ENCODE measurements around the gene AP1AR.

Gene AP1AR

GRCh38 chr4:112222219-112222955 is 9.2 kb upstream of the AP1AR start:
- no peak for DNase-seq

- DNase-seq: no peak
Observed at GRCh38 chr4:112225157-112225556, 6.4 kb upstream of the AP1AR start.

DNA sequence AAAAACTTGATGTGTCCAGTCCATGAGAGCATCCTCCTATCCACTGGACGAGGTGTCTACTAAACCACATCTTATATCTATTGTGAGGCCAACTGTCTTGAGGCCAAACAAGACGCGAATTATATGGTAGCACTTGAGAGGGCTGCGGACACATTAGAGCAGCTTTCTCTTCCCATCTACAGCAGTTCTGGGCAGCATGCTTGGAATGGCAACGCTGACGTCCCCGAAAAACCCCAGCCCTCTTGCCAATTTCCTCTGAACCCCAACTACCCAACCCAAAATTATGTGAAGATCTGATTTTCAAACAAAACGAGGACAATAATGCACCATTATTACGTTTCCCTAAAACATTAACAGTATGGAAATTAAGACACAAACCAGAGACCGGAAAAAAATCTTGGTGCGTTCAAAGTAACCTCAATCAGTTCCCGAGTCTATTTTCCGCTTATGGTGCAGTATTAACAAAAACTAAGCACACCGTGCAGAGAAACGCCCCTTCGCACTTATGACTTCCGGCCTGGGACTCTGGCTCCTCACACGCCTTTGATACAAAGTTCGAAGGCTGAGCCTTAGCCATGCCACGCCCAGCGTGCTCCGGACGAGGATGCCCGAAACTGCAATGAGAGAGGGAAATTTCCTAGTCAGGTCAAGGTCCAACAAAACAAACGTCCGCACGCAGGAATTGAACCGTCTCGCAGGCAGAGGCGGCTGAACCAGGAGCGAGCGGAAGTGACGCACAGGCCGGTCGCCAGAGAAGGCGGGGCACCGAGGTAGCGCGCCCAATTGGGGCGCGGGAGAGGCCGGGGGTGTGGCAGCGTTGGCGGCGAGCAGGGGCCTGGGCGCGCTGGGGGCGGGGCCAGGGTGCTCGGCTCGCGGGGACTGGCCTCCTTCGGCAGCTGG is 458 bp upstream of the AP1AR start:
- DNase-seq: peak; percentile 79 to 99 (median 96)

GRCh38 chr4:112234952-112235609 is 3.5 kb downstream of the AP1AR start:
- peak in 37 of 56 donors; percentile 1 to 84 (median 29) for DNase-seq

DNA sequence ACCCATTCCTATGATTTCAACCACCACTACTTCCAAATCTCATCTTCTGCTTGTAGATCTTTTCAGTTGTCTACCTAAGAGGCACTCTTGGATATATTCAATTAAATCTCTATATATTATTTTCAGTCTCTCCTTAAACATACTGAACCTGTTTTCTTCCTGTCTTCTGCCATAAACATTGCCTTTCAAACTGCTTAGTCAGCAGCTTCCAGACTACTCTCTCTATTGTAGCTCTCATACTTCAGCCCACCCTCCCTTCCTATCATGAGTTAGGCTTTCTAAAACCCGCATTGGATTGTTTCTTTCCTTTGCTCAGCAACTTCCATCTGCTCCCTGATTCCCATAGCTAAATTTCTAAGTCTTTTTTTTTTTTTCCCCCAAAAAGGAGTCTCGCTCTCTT is 4.5 kb downstream of the AP1AR start:
- DNase-seq: no peak

DNA sequence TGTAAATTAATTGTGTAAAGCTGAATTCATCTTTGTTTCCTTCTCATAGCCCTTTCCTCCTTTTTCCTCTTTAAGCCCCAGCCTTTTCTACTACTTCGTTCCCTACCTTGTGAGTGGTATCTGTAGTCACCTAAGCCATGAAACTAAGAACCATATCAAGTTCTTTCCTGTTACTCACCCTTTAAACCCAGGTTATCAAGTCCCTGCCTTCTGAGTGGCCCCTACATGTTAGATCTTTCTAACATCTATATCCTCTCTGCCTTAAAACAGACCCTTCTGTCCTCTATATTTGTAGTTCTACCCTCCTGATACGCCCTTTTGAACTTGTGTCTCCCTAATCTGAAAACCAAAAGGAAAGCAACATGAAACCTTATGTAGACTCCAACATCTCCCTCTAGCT is 7.2 kb downstream of the AP1AR start:
- DNase-seq: no peak

DNA sequence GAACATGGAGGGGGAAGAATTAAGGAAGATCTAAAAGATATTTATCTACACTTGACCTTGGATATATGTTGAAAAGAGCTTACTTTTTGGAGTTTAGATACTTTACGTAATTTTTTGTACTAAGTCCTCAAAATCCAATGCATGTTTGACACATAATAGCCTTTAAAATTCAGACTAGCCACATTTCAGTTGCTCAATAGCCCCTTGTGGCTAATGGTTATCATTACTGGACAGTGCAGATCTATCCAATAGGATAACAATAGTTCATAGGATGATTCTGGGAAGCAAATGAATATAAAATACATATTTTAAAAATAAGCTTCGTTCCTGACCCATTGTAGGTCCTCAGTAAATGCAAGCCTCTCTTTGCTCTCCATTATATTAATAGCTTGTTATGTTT is 13.8 kb downstream of the AP1AR start:
- DNase-seq: no peak

DNA sequence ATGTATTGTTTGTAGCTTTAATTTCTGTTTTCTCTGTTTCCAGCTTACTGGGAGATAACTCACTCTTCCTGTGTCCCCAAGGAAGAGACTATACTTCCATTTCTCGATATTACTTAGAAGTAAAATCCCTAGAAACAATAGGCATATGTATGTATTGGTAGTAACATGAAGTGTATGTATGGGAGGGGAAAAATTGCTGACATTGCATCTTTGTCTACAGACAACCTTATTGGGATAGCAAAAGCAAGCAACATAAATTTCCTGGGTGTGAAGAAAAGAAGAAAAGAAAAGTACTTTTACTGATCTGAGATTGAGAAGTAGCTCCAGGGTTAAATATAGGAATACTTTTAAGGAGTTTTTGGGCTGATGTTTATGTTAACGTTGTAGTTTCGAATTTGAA is 15.4 kb downstream of the AP1AR start:
- DNase-seq: no peak

DNA sequence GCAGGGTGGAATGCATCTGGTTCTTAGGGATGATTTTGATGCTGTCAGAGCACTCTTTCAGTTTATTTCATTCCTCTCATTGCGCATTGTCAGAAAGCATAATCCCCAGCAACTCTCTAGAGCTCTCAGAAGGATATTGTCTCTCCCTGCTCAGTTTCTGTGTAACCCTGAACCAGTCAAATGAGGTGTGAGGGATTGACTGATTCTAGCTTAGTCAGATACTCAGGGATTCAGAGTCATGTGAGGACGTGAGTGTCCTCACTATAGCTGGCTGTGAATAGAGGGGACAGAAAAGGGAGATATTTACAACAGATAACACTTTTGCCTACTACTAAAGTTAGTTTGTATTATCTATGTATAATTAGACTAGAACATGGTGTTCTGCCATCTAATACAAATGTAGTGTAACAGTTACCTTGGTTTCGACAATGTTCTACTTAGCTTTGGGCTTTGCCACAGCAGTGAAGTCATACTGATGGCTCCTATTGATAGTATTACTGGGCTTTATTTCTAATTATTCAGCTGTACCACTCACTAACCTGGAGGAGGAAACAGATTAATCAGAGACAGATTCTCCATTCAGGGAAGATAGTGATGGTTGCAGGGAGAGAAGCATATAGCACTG is 19.5 kb downstream of the AP1AR start:
- no peak for DNase-seq

DNA sequence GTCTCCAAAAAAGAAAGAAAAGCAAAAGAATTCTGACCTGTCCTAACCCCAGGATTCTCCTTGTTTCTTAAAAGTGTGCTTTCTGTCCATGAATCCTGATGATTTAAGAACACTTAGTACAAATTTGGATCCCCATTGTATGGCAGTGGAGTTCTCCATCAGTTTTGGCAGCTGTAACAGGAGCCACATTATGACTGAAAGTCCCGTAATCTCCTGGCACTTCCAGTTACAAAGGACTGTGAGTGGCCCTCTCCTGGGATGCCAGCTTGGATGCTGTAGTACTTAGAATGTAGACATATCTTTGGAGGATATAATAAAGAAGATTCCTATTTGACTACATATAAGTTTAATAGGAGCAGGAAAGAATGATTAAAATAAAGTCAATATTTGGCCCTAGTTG is 20.6 kb downstream of the AP1AR start:
- DNase-seq: no peak

- DNase-seq: no peak
Observed at GRCh38 chr4:112253382-112254000, 21.9 kb downstream of the AP1AR start.

DNA sequence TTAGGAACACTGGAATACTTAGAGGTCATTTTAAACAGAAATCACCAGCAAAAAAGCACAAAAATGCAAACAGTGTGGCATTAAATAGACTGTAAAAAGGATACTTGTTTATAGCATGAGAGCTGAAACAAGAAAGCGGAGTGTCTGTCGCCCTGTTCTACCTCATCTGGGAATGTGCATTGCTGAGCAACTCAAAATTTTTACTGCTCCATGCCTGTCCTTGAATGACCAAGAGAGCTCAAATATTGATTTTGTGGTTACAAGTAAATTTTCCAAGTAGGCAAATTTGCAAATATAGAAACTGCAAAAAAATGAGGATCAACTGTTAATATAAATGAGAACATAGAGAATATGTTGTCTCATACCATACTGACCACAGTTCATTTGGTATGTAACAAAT is 25.5 kb downstream of the AP1AR start:
- no peak for DNase-seq

- no peak for DNase-seq
Observed at GRCh38 chr4:112266823-112267222, 35.2 kb downstream of the AP1AR start.

GRCh38 chr4:112270051-112270450 is 38.5 kb downstream of the AP1AR start:
- no peak for DNase-seq

- DNase-seq: no peak
Observed at GRCh38 chr4:112270640-112271421, 39.2 kb downstream of the AP1AR start.

- no peak for DNase-seq
Observed at GRCh38 chr4:112272292-112272691, 40.7 kb downstream of the AP1AR start.

DNA sequence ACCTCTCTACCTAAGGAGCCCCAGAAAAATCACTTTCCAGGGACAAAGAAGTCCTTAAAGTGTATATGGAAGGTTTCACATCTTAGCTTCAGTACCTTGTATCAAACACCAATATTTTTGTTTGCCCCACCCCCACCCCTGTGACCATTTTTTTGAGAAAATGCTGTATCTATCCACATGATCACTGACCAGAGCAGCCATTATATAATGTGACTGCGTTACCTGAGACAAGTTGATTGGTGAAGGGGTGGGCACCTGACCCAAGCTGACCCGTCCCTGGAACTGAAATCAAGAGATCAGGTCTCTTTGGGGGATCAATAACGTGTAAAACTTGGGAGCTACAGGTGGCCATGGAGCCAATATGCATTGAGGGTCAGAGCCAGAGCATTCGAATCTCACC is 43.4 kb downstream of the AP1AR start:
- DNase-seq: no peak

- no peak for DNase-seq
Observed at GRCh38 chr4:112276113-112276512, 44.5 kb downstream of the AP1AR start.

- DNase-seq: no peak
Observed at GRCh38 chr4:112277220-112277619, 45.6 kb downstream of the AP1AR start.

DNA sequence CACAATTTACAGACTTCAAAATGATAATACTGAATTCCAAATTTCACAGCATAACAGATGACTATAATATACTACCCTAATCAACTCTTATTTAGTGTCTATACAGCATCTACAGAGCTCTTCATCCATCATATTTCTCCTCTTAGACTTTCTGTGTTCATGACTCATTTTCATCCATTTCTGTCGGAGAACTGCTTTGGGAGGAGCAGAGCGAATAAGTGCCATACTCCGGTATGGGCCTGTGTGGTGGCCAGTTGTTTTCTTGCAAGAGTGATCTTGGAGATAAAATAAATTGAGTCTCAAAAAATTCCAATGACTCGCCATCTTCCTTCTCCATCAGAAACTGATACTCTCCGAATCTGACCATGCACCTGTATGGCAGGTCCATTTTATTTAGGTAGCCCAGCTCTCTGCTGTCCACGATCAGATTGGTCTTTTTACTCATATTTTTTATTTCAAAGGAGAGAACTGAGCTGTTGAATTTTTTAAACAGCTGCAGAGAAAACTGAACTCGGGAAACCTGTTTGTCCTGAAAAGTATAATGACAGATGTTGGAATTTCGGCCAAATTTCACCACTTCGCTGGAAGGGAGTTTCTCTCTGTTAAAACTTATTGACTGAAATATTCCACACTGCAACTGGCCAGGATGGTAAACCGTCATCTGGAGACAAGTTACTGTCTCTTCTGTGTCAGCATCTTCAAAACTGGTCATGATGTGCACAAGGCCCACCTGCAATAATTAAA is 46.3 kb downstream of the AP1AR start:
- no peak for DNase-seq

All from amygdala (tissue), 56 donors.